Smooth muscle cell (in vitro differentiated cells): ENCODE measurements around the gene NUMA1. TPM values are rescaled to one million over a fixed set of nuclear protein-coding genes. Genes with fewer than 3 reads are reported as not detected.

ENCODE experiments used
- DNase-seq: peaks from one replicate; lab custom pipeline; 2025; ENCODE audit not compliant: unreplicated experiment; lab: John Stamatoyannopoulos, UW
- H2AFZ ChIP-seq: fragments of 200-600 bp; sonication (generic); 2 replicates; pipeline ENCODE4 v1.6.0; 2016; ENCODE audit warnings: antibody characterized with exemption, low read depth, mild to moderate bottlenecking
- H3F3A ChIP-seq: fragments of 200-600 bp; sonication (generic); 2 replicates; pipeline ENCODE4 v1.6.0; 2017; ENCODE audit warnings: antibody characterized with exemption, low read depth
- H3K27ac ChIP-seq: fragments of 200-600 bp; sonication (generic); 2 replicates; pipeline ENCODE4 v1.5.1; 2016; ENCODE audit warnings: low read depth, mild to moderate bottlenecking
- H3K27me3 ChIP-seq: fragments of 200-600 bp; sonication (generic); 2 replicates; pipeline ENCODE4 v1.6.1; 2016; ENCODE audit warnings: low read depth, mild to moderate bottlenecking
- H3K36me3 ChIP-seq: fragments of 200-600 bp; sonication (generic); 2 replicates; pipeline ENCODE4 v1.5.1; 2016; ENCODE audit warnings: low read depth
- H3K4me1 ChIP-seq: fragments of 200-600 bp; sonication (generic); 2 replicates; pipeline ENCODE4 v1.5.1; 2016; ENCODE audit warnings: low read depth
- H3K4me2 ChIP-seq: fragments of 200-600 bp; sonication (generic); 2 replicates; pipeline ENCODE4 v1.6.0; 2016; ENCODE audit warnings: mild to moderate bottlenecking
- H3K4me3 ChIP-seq: fragments of 200-600 bp; sonication (generic); 2 replicates; pipeline ENCODE4 v1.5.1; 2016; ENCODE audit warnings: mild to moderate bottlenecking
- H3K79me2 ChIP-seq: fragments of 200-600 bp; sonication (generic); 2 replicates; pipeline ENCODE4 v1.6.0; 2016; ENCODE audit warnings: low read depth, mild to moderate bottlenecking
- H3K9ac ChIP-seq: fragments of 200-600 bp; sonication (generic); 2 replicates; pipeline ENCODE4 v1.6.0; 2016; ENCODE audit warnings: low read depth
- H3K9me3 ChIP-seq: fragments of 200-600 bp; sonication (generic); replicated peaks from 2 replicates; pipeline ENCODE4 v1.5.1; 2016; ENCODE audit warnings: low read depth
- H4K20me1 ChIP-seq: fragments of 200-600 bp; sonication (generic); 2 replicates; pipeline ENCODE4 v1.6.0; 2016; ENCODE audit warnings: low read depth
- CTCF ChIP-seq: fragments of 200-600 bp; sonication (generic); IDR thresholded peaks from 2 replicates; pipeline ENCODE4 v1.5.1; 2017; ENCODE audit warnings: borderline replicate concordance, mild to moderate bottlenecking, antibody characterized with exemption; ENCODE audit not compliant: insufficient read depth, poor library complexity, severe bottlenecking
- WGBS: methylation state at CpG from one replicate; pipeline ENCODE4 v1.1.7; 2016; ENCODE audit warnings: low lambda C conversion rate; 5-methylcytosine and 5-hydroxymethylcytosine counted together
- polyA plus RNA-seq: library from polyadenylated mRNA; unstranded; fragments of >200 nt; fragmentation: Nextera tagmentation; extraction: Ambion mirVana; gene quantifications from 2 replicates; pipeline ENCODE4 v1.2.1, GENCODE V29; 2016
- total RNA-seq: library from RNA; depleted of rRNA; stranded (reverse); fragments of >200 nt; gene quantifications from 2 replicates; pipeline ENCODE4 v1.2.3, GENCODE V29; 2014

The NUMA1 gene
- total and polyA plus RNA-seq, 2 experiments from 2014 or later = 72.4 to 107 TPM

GRCh38 chr11:71997594-71997993 is 82.7 kb downstream of the NUMA1 start:
- Histone ChIP-seq H3K4me3 (no peak overlapping the region), H3K79me2 (no peaks in the 10 kb centered on the region), H3K9ac (no peak overlapping the region), H3F3A (peaks cover under 1% of the 10 kb centered on the region), H2AFZ (no peak overlapping the region), H3K27ac (no peak overlapping the region), H3K9me3 (no peaks in the 10 kb centered on the region), H4K20me1 (peaks cover 6% of the 10 kb centered on the region), H3K36me3 (no peaks in the 10 kb centered on the region), H3K4me2 (no peak overlapping the region), H3K4me1 (no peaks in the 10 kb centered on the region), H3K27me3 (no peaks in the 10 kb centered on the region)
- no peak for TF ChIP-seq CTCF
- WGBS = 94% methylated on average over 3 of the region's 3 CpGs
- DNase-seq = no peak

- Histone ChIP-seq H3K9ac (no peak overlapping the region), H3K4me3 (no peak overlapping the region), H4K20me1 (peaks cover under 1% of the 10 kb centered on the region), H3K9me3 (no peaks in the 10 kb centered on the region), H3F3A (no peaks in the 10 kb centered on the region), H3K36me3 (no peaks in the 10 kb centered on the region), H3K27me3 (no peaks in the 10 kb centered on the region), H2AFZ (no peak overlapping the region), H3K4me1 (no peaks in the 10 kb centered on the region), H3K27ac (no peak overlapping the region), H3K79me2 (no peaks in the 10 kb centered on the region), H3K4me2 (no peak overlapping the region)
- DNase-seq = no peak
- no peak for TF ChIP-seq CTCF
- WGBS = 93% methylated on average over 8 of the region's 8 CpGs
Observed at GRCh38 chr11:71996946-71997345, 83.4 kb downstream of the NUMA1 start.

- H3K4me1 ChIP-seq = no peaks in the 10 kb centered on the region
- no peaks in the 10 kb centered on the region for H4K20me1 ChIP-seq
- no peak overlapping the region for H3K4me3 ChIP-seq
- no peak for DNase-seq
- H3F3A ChIP-seq = no peaks in the 10 kb centered on the region
- H3K4me2 ChIP-seq = no peak overlapping the region
- H3K36me3 ChIP-seq = no peaks in the 10 kb centered on the region
- 97% methylated on average over 4 of the region's 4 CpGs for WGBS
- H3K27ac ChIP-seq = no peak overlapping the region
- no peak overlapping the region for H2AFZ ChIP-seq
- no peaks in the 10 kb centered on the region for H3K9me3 ChIP-seq
- H3K79me2 ChIP-seq = no peaks in the 10 kb centered on the region
- H3K9ac ChIP-seq = no peak overlapping the region
- no peak for TF ChIP-seq CTCF
- no peaks in the 10 kb centered on the region for H3K27me3 ChIP-seq
Observed at GRCh38 chr11:71996517-71996916, 83.8 kb downstream of the NUMA1 start.

GRCh38 chr11:71995726-71996291 is 84.5 kb downstream of the NUMA1 start:
- Histone ChIP-seq H3F3A (no peaks in the 10 kb centered on the region), H3K4me2 (no peak overlapping the region), H3K4me1 (no peaks in the 10 kb centered on the region), H3K9ac (no peak overlapping the region), H3K4me3 (no peak overlapping the region), H3K27ac (no peak overlapping the region), H3K36me3 (no peaks in the 10 kb centered on the region), H3K9me3 (no peaks in the 10 kb centered on the region), H3K27me3 (no peaks in the 10 kb centered on the region), H2AFZ (no peak overlapping the region), H3K79me2 (no peaks in the 10 kb centered on the region), H4K20me1 (no peaks in the 10 kb centered on the region)
- WGBS = 92% methylated on average over 3 of the region's 3 CpGs
- DNase-seq = no peak
- no peak for TF ChIP-seq CTCF
